Psoas muscle (tissue), 8 donors: ENCODE measurements around the gene SH2D3A. TPM values are rescaled to one million over a fixed set of nuclear protein-coding genes. Genes with fewer than 3 reads are reported as not detected.

Experiments
- ATAC-seq, 4 donors: fragments of 200-7000 bp; cut with Tn5 transposase; one replicate each; pipeline ENCODE4 v1.9.1; 2020; ENCODE audit warnings: moderate library complexity in 3 of 4, mild to moderate bottlenecking in 2 of 4
- DNase-seq, 2 donors: peaks; one replicate each; pipeline ENCODE4 v3.0.0-alpha.2; 2020
- H3K27ac ChIP-seq: fragments of 200-600 bp; one replicate; pipeline ENCODE4 v1.8.0; 2022
- H3K27me3 ChIP-seq, 3 donors: fragments of 200-600 bp in 1 of 3; one replicate each; pipeline versions ENCODE4 v1.6.1 to v1.8.0; 2013 to 2022; ENCODE audit warnings: low read length in 2 of 3, mild to moderate bottlenecking in 2 of 3, moderate library complexity in 1 of 3; ENCODE audit not compliant: insufficient read depth in 3 of 3
- H3K36me3 ChIP-seq, 2 donors: fragments of 200-600 bp in 1 of 2; one replicate each; pipeline versions ENCODE4 v1.6.1 to v1.8.0; 2013 to 2022; ENCODE audit warnings: low read depth in 1 of 2, mild to moderate bottlenecking in 1 of 2, moderate library complexity in 1 of 2; ENCODE audit not compliant: insufficient read depth in 1 of 2
- H3K4me1 ChIP-seq: fragments of 200-600 bp; one replicate; pipeline ENCODE4 v1.8.0; 2022
- H3K4me3 ChIP-seq: fragments of 200-600 bp; one replicate; pipeline ENCODE4 v1.8.0; 2022; ENCODE audit warnings: mild to moderate bottlenecking
- H3K9me3 ChIP-seq: fragments of 200-600 bp; one replicate; pipeline ENCODE4 v1.8.0; 2022
- WGBS, 3 donors: extraction: QIAGEN DNeasy Blood & Tissue Kit; methylation state at CpG; one replicate each; pipeline versions ENCODE4 v1.1.6 to v1.1.7; 2013; 5-methylcytosine and 5-hydroxymethylcytosine counted together
- intact Hi-C, 2 donors: fragments of 100-400 bp; cut with DNase I; formaldehyde crosslinking; loops; one replicate each; pipeline versions ENCODE4 v1.11.0 to v1.14.2; 2022
- polyA plus RNA-seq, 3 donors: library from polyadenylated mRNA; stranded (reverse); fragments of 200-250 nt; gene quantifications; one replicate each; pipeline ENCODE4 v1.2.3, GENCODE V29; 2013
- total RNA-seq, 4 donors: library from RNA; stranded (reverse); fragmentation: NEBNext Ultra II Directional in 2 of 4; extraction: Animal tissue kit (Norgen Biotek cat#: 25700) in 2 of 4; gene quantifications; one replicate each; pipeline versions ENCODE4 v1.2.1 to v1.2.4, GENCODE V29; 2021 to 2023
- TF ChIP-seq, protein P1 (sequence below): fragments of 200-600 bp; IDR thresholded peaks from one replicate; pipeline ENCODE4 v1.8.0; 2022; ENCODE audit warnings: antibody characterized with exemption
- donor health status: healthy with polysubstance abuse.
- donor health status: DM: no; HTN: no; CAD: no; lungs with moderate emphysema.
- donor health status: Bipolar disorder and iron deficiency.
- donor health status: healthy.
- donor health status: DM: yes; HTN: yes; CAD: no.
- donor health status: DM: no; HTN: no; CAD: no.
- donor health status: DM: no; HTN: no; CAD: no.
- donor health status: DM: yes; HTN: yes; CAD: no.

SH2D3A gene
- total and polyA plus RNA-seq, 7 donors: 0.07 to 0.17 (median 0.12) TPM; not detected in 3

DNA sequence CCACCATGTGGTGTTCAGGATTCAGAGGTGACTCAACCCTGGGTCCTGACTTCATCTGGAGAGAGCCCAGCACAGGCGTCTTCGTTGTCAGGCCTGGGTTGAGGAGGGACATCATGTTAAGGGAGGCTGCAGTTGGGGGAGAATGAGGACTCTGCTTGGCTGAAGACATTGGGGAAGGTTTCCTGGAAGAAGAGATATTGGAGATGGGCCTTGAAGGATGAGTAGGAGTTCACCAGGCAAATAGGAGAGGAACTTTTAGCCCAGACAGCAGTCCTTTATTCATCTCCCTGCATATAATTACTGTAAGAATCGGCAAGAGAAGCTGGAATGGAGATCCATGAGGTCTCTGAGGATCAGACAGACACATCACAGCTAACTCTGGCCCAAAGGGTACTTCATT, 44.1 kb upstream of the SH2D3A start:
- H3K4me1 ChIP-seq: no peaks in the 10 kb centered on the region
- TF ChIP-seq, protein P1, sequence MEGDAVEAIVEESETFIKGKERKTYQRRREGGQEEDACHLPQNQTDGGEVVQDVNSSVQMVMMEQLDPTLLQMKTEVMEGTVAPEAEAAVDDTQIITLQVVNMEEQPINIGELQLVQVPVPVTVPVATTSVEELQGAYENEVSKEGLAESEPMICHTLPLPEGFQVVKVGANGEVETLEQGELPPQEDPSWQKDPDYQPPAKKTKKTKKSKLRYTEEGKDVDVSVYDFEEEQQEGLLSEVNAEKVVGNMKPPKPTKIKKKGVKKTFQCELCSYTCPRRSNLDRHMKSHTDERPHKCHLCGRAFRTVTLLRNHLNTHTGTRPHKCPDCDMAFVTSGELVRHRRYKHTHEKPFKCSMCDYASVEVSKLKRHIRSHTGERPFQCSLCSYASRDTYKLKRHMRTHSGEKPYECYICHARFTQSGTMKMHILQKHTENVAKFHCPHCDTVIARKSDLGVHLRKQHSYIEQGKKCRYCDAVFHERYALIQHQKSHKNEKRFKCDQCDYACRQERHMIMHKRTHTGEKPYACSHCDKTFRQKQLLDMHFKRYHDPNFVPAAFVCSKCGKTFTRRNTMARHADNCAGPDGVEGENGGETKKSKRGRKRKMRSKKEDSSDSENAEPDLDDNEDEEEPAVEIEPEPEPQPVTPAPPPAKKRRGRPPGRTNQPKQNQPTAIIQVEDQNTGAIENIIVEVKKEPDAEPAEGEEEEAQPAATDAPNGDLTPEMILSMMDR: no peak

DNA sequence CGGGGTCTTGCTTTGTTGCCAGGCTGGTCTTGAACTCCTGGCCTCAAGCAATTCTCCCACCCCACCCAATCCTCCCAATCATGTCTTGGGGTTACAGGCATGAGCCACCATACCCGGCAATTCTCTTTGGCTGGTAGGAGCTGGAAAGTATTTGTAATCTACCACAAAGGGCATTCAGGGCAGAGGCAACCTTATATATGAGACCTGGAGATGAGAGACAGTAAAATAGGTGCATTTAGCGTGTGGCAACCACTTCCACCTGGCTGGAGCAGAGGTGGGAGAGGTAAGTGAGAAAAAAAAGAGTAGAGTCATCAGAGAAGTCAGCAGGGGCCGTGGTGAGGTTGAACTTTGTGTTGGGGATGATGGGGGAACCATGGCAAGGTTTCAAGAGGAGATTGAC, 42.0 kb upstream of the SH2D3A start:
- ATAC-seq: no peak

More for the DNA sequence above, 44.1 kb upstream of the SH2D3A start:
- peaks cover 4% of the 10 kb centered on the region for H3K9me3 ChIP-seq
- H3K36me3 ChIP-seq: no peaks in the 10 kb centered on the region
- DNase-seq (no peak), ATAC-seq (no peak)
- intact Hi-C loops: no loop called here
- WGBS, 3 donors: 72 to 82% (median 78%) methylated on average over 3 of the region's 3 CpGs
- no peak overlapping the region for H3K4me3 ChIP-seq
- no peak overlapping the region for H3K27ac ChIP-seq
- H3K27me3 ChIP-seq: no peaks in the 10 kb centered on the region

DNA sequence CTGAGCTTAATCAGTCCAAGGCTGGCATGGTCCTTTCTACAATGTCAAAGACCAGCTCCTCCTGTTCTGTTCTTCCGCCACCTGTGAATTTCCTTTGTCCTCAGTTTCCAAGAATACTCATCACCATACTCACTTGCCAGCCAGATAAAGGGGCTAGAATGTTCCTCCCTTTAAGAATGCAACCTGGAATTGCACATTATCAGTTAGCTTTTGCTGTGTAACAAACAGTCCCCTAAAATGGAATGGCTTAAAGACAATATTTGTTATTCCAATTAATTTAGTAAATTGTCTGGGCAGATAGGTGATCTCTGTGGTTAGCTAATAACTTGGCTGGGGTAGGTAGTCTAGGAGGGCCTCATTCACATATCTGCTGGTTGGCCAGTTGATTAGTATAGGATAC, 41.3 kb upstream of the SH2D3A start:
- no peak for DNase-seq
- TF ChIP-seq, protein P1: no peak

More for the DNA sequence above, 42.0 kb upstream of the SH2D3A start:
- H3K27ac ChIP-seq: no peak overlapping the region
- TF ChIP-seq, protein P1: no peak
- peaks cover 4% of the 10 kb centered on the region for H3K9me3 ChIP-seq
- H3K4me1 ChIP-seq: no peaks in the 10 kb centered on the region
- H3K36me3 ChIP-seq: no peaks in the 10 kb centered on the region
- no peaks in the 10 kb centered on the region for H3K27me3 ChIP-seq
- intact Hi-C loops: no loop called here
- DNase-seq: no peak
- H3K4me3 ChIP-seq: no peak overlapping the region
- WGBS, 3 donors: 66 to 70% (median 70%) methylated on average over 4 of the region's 4 CpGs

DNA sequence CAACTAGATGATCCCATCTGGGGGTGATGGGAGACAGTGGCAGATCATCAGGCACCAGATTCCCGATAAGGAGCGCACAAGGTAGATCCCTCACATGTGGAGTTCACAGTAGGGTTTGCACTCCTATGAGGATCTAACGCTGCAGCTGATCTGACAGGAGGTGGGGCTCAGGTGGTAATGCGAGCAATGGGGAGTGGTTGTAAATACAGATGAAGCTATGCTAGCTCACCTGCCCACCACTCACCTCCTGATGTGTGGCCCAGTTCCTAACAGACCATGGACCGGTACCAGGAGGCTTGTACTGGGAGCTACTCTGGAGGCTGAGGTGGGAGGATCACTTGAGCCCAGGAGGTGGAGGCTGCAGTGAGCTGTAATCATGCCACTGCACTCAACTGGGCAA, 40.1 kb upstream of the SH2D3A start:
- ATAC-seq: no peak
- peaks cover 0 to 7% (median 3%) of the 10 kb centered on the region in 3 donors for H3K27me3 ChIP-seq

More for the DNA sequence above, 41.3 kb upstream of the SH2D3A start:
- peaks cover 0 to under 1% (median 0%) of the 10 kb centered on the region in 3 donors for H3K27me3 ChIP-seq
- WGBS, 3 donors: 95 to 96% (median 96%) methylated on average over 1 of the region's 1 CpG
- H3K9me3 ChIP-seq: peaks cover 4% of the 10 kb centered on the region
- no peak for ATAC-seq
- H3K4me1 ChIP-seq: no peaks in the 10 kb centered on the region
- intact Hi-C loops: no loop called here
- no peak overlapping the region for H3K27ac ChIP-seq
- H3K36me3 ChIP-seq: no peaks in the 10 kb centered on the region
- no peak overlapping the region for H3K4me3 ChIP-seq

More for the DNA sequence above, 40.1 kb upstream of the SH2D3A start:
- WGBS, 3 donors: 90 to 93% (median 91%) methylated on average over 5 of the region's 5 CpGs
- Histone ChIP-seq H3K36me3 (no peaks in the 10 kb centered on the region), H3K9me3 (peaks cover 4% of the 10 kb centered on the region), H3K27ac (no peak overlapping the region), H3K4me3 (no peak overlapping the region), H3K4me1 (no peaks in the 10 kb centered on the region)
- intact Hi-C loops: no loop called here
- DNase-seq: no peak
- TF ChIP-seq, protein P1: no peak
